Activated naive CD8-positive, alpha-beta T cell treated with anti-CD3 and anti-CD28 coated beads, Interleukin-2, amount 50 U/mL, for 16 hours (primary cell): ENCODE results near the gene RGL3.
"Not testable (repeated sequence)": the region's sequence is repeated elsewhere in the genome, so short reads cannot be mapped to it uniquely, and the experiment has no call there.

ENCODE experiments used
- DNase-seq: peaks from one replicate; pipeline ENCODE4 v3.0.0-alpha.2; 2020; ENCODE audit warnings: low read depth, low spot score

Gene RGL3

DNA sequence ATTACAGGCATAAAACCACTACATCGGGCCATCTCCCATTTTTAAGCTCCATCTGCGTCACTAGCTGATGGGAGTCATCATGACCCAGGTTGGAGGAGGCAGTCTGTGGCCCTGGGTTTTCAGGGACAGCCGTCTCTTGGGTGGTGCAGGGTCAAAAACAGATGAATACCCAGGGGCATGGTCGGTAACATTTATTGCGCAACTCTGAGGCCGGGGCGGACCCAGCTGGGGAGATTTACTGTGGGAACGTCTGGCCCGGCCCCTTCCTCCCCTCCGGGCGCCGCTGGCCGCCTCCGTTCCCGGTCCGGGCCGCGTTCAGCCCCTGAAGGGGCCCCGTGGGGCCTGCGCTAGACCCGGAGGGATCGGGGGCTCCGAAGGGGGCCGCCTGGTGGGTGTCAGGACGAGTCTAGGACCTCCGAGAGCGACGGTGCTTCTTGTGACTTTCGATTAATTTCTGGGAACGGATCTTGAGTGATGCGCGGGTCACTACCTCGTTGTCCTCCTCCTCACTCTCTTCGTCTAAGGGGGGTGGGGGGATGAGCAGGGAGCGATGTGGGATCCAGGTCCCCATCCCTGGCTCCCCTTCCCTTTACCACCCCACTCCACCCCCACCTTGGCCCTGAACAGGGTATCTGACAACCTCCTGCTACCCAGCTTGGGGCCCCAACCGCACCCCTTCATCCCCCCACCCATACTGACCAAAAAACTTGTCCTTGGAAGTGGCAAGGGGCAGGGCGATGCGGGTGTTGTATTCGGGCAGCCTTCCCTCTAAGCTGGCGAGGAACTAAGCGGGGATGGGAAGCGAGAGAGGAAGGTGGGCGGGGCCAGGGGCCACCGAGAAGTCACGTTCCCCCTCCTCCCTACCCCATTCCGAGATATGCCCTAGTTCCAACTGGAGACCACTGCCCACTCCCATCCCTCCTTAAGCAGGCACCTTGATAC, 1.6 kb upstream of the RGL3 start:
- DNase-seq: no peak

DNA sequence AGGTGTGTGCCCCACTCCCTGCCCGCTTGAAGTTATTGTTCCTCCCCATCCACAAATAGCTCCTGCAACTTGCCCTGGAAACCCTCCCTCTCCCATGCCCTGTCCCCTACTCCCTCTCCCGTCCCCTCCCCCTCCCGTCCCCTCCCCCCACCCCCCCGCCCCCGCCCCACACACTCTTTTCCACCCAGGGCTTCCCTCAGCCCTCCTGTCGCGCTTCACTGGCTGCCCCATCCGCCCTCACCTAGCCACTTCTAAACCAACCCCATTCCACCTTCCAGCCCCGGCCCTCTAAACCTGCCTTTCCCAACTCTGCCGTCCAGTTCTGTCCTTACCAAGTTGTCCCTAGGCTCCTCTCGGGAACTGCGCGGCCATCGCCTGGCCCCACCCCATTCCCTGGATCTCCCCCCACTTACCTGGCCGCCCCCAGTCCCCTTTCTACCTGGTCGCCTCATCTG, 993 bp downstream of the RGL3 start:
- no peak for DNase-seq

- no peak for DNase-seq
Measured at GRCh38 chr19:11416346-11417052, 2.6 kb downstream of the RGL3 start.

DNA sequence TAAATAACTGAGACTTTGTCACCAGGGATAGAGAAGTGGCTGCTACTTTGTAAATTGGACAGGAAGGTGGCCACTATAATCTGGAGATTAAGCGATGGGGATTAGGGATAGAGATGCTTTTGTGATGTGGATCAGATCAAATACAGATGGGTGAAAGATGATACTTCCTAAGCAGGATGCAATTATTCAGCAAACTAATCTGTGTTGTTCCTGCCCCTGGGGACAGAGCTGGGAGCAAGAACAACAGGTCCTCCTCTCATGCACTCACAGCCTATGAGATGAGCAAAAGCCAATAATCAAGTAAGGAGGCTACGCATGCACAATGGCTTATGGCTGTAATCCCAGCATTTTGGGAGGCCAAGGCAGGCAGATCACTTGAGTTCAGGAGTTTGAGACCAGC, 4.6 kb downstream of the RGL3 start:
- DNase-seq: no peak

GRCh38 chr19:11410682-11411081, 8.4 kb downstream of the RGL3 start:
- DNase-seq: no peak

GRCh38 chr19:11408591-11408990, 10.5 kb downstream of the RGL3 start:
- DNase-seq: no peak

GRCh38 chr19:11406703-11407236, 12.3 kb downstream of the RGL3 start:
- DNase-seq: not testable (repeated sequence)

- peak; percentile 14 for DNase-seq
Measured at GRCh38 chr19:11405846-11406643, 13.1 kb downstream of the RGL3 start.

GRCh38 chr19:11404588-11405222, 14.4 kb downstream of the RGL3 start:
- DNase-seq: no peak

DNA sequence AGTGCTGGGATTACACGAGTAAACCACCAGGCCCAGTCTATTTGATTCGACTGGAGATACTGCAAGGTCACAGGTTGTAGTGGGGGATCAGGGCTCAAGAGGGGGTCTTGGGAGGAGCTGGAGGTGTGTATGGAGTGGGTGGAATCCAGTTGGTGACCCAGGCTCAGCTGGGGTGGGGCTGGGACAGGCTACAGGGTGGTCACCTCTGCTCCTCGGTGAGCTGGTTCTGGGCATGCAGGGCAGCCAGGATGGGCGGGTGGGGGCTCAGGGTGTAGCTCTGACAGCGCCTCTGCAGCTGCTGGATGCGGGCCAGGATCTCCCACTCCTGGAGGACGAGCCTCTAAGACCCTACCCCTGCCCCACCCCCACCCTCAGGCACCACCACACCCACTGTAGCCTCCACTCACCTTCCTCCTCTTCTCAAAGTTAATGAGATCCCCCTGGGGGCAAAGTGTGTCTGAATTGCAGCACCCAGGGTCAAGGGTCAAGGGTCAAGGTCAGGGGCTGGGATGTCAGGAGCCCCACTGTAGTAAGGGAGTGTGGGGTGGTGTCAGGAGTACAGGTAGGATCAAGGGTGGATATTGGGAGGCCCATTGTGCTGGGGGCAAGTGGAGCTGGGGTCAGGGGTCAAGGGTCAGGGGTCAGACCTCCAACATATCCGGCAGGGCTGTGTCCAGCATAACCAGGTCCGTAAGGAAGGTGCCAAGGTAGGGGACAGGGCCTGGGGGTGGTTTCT, 17.1 kb downstream of the RGL3 start:
- no peak for DNase-seq

DNA sequence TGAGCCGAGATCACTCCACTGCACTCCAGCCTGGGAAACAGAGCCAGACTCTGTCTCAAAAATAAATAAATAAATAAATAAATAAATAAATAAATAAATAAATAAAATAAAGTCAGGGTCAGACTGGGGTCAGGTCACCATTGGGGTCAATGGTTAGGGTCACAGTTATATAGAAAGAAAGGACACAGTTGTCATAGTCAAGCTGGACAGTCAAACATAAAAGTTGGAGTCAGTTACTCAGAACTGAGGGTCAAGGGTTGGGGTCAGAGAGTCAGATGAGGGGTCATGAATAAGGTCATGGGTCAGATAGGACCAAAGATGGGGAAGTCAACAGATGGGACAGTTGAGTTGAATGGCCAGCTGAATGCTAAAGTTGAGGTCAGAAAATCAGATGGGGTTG, 18.3 kb downstream of the RGL3 start:
- DNase-seq: no peak

- DNase-seq: no peak
Measured at GRCh38 chr19:11399667-11400066, 19.4 kb downstream of the RGL3 start.

DNA sequence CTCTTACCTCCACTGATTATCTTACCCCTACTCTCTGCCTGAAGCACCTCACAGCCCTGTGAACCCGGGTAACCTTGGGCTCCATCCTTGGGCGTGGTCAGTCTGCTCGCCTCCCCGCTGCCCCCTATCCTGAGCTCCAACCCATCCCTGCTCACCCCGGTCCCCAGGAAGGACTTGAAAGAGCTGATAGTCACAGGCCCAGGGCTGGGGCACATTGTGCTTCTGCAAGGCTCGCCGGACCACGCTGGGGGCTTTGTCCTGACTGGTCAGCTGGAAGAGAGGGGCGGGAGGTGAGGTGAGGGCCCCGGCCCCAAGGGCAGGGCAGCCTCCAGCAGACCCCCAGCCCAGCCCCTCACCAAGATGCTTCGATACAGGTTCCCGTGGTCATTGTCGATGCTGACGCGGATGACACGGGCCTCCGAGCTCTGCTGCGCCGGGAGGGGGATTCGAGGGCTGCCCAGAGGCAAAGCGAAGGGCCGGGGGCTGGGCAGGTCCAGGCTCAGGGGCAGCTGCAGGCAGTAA, 22.0 kb downstream of the RGL3 start:
- no peak for DNase-seq

DNA sequence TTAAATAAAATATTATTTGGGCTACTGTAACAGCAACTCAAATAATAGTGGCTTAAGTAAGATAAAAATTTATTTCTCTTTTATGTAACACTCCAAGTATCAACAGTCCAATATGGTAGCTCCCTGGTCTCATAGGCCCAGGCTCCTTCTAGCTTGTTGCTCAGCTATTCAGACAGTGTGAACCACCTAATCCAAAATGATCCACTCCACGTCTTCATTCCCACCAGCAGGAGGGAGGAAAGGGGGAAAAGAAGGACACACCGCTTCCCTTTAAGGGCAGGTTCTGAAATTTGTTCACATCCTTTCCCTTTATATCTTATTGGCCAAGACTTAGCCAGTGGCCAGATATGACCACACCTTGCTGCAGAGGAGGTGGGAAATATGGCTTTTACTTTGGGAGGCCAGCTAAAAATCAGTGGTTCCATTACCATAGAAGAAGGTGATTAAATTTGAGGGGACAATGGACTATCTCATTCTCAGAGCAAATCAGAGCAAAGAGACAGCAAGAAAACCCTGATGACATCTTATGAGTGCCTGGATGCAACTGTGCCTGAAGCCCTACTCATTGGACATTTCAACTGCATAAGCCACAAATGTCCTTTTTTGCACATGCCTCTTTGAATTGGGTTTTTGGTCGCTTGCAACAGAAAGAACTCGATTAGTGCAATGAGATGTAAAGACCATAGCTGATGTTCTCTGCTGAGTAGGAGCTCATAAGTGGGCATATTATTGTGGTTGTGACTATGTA, 28.0 kb downstream of the RGL3 start:
- no peak for DNase-seq

DNA sequence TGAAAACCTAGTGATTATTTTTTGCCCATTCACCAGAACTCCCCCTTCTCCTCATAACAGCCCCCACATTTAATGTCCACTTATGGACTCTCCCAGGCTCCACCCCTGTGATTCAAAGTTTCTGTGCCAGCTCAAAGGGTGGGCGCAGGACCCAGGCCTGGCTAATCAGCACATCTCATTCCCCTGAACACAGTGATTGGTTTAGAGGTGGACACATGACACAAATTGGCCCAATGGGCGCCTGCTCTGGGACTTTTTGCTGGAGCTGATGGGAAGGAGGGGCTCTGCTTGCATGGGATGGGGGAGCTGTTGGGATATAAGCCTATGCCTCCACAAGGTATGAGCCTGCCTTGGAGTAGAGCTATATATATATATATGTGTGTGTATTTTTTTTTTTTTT, 28.8 kb downstream of the RGL3 start:
- DNase-seq: no peak

GRCh38 chr19:11387162-11388034, 31.7 kb downstream of the RGL3 start:
- no peak for DNase-seq

DNA sequence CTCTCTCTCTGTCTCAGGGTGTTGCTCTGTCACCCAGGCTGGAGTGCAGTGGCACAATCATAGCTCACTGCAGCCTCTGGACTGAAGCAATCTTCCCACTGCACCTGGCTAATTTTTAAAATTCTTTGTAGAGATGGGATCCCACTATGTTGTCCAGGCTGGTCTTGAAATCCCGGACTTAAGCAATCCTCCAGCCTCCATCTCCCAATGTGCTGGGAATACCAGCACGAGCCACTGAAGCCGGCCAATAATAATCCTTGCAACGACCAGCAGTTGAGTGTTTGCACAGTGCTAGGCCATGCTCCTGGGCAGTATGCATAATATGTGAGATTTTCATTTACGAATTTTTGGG, 34.4 kb downstream of the RGL3 start:
- no peak for DNase-seq

- no peak for DNase-seq
Measured at GRCh38 chr19:11383706-11384048, 35.4 kb downstream of the RGL3 start.
